H1 (cell line): ENCODE measurements around the gene PAIP2. TPM values are rescaled to one million over a fixed set of nuclear protein-coding genes. Genes with fewer than 3 reads are reported as not detected.

Experiments
- BCL11A ChIP-seq, 2 experiments: IDR thresholded peaks; one replicate each; pipeline ENCODE4 v1.6.1; 2011; ENCODE audit warnings: low read depth in 2 of 2, low read length in 2 of 2, mild to moderate bottlenecking in 2 of 2
- CBX8 ChIP-seq: fragments of 300-800, 300-1000 bp; sonication (generic); IDR thresholded peaks from 2 replicates; pipeline ENCODE4 v1.7.1; 2016; ENCODE audit warnings: low read depth, low read length, borderline replicate concordance
- CHD1 ChIP-seq: IDR thresholded peaks from 2 replicates; pipeline ENCODE4 v1.6.1; 2012; ENCODE audit warnings: low read depth, low read length, improper control_type of control experiment
- CREB1 ChIP-seq: IDR thresholded peaks from 2 replicates; pipeline ENCODE4 v1.6.1; 2012; ENCODE audit warnings: inconsistent platforms
- FOSL1 ChIP-seq: IDR thresholded peaks from 2 replicates; pipeline ENCODE4 v1.6.1; 2011; ENCODE audit warnings: mild to moderate bottlenecking, low read depth, low read length, moderate library complexity; ENCODE audit not compliant: insufficient read depth
- KDM4A ChIP-seq: IDR thresholded peaks from one replicate; pipeline ENCODE4 v1.7.1; 2012; ENCODE audit warnings: low read depth, mild to moderate bottlenecking, moderate library complexity, low read length, inconsistent platforms; ENCODE audit not compliant: severe bottlenecking
- MAX ChIP-seq: IDR thresholded peaks from 2 replicates; pipeline ENCODE4 v1.6.1; 2012; ENCODE audit warnings: inconsistent platforms
- NRF1 ChIP-seq: IDR thresholded peaks from 2 replicates; pipeline ENCODE4 v1.6.1; 2011; ENCODE audit warnings: mild to moderate bottlenecking, low read depth, low read length, improper control_type of control experiment
- PHF8 ChIP-seq: fragments of 200-600 bp; sonication (generic); conservative IDR thresholded peaks from 2 replicates; pipeline ENCODE4 v1.7.1; 2012; ENCODE audit warnings: low read depth, mild to moderate bottlenecking, inconsistent platforms, low read length, moderate library complexity
- RNF2 ChIP-seq: fragments of 200-900, 300-1000 bp; sonication (generic); IDR thresholded peaks from 2 replicates; pipeline ENCODE4 v1.7.1; 2016; ENCODE audit warnings: borderline replicate concordance, low read depth, mild to moderate bottlenecking, antibody characterized with exemption, low read length; ENCODE audit not compliant: poor library complexity, severe bottlenecking; ENCODE audit errors: missing control alignments
- SAP30 ChIP-seq: fragments of 300-600 bp; sonication (generic); IDR thresholded peaks from 2 replicates; pipeline ENCODE4 v1.7.1; 2012; ENCODE audit warnings: low read length, moderate library complexity, mild to moderate bottlenecking, inconsistent platforms; ENCODE audit not compliant: insufficient read depth, insufficient replicate concordance
- SIX5 ChIP-seq: IDR thresholded peaks from 2 replicates; pipeline ENCODE4 v1.6.1; 2011; ENCODE audit warnings: mild to moderate bottlenecking, low read depth, low read length
- SP2 ChIP-seq: IDR thresholded peaks from 2 replicates; pipeline ENCODE4 v1.6.1; 2012; ENCODE audit warnings: mild to moderate bottlenecking, low read length, inconsistent platforms
- SRF ChIP-seq: IDR thresholded peaks from 2 replicates; pipeline ENCODE4 v1.6.1; 2011; ENCODE audit warnings: mild to moderate bottlenecking, low read depth, low read length, moderate library complexity
- polyA plus RNA-seq, 7 experiments: library from polyadenylated mRNA; depleted of rRNA in 3 of 7; stranded (reverse) in 5 of 7; unstranded in 2 of 7; fragments of >200 nt in 5 of 7; fragments of 200-250 nt in 2 of 7; gene quantifications; 1 replicate in 5 of 7; 2 replicates in 1 of 7; 4 replicates in 1 of 7; pipeline versions ENCODE4 v1.2.1 to v1.2.3, GENCODE V29; 2011 to 2013; ENCODE audit warnings: missing spikeins in 2 of 7, mixed read lengths in 2 of 7
- total RNA-seq: library from RNA; stranded (reverse); fragmentation: NEBNext Ultra II Directional; extraction: Animal tissue kit (Norgen Biotek cat#: 25700); gene quantifications from 2 replicates; pipeline ENCODE4 v1.2.1, GENCODE V29; 2021
- TF ChIP-seq, protein P1 (sequence below), 3 experiments: IDR thresholded peaks; 1 replicate in 2 of 3; 2 replicates in 1 of 3; pipeline versions ENCODE4 v1.5.1 to v1.6.1; 2011; ENCODE audit warnings: low read length in 3 of 3, mild to moderate bottlenecking in 3 of 3, inconsistent platforms in 2 of 3, low read depth in 1 of 3, moderate library complexity in 1 of 3; ENCODE audit not compliant: insufficient read depth in 1 of 3; ENCODE audit errors: control extremely low read depth in 1 of 3
- TF ChIP-seq, protein P2 (sequence below): IDR thresholded peaks from 2 replicates; pipeline ENCODE4 v1.6.1; 2012; ENCODE audit warnings: inconsistent platforms
- TF ChIP-seq, protein P3 (sequence below): IDR thresholded peaks from 2 replicates; pipeline ENCODE4 v1.6.1; 2012; ENCODE audit warnings: low read length, inconsistent platforms

The PAIP2 gene
- total and polyA plus RNA-seq, 2 of the 8 experiments (the other 6 are each of a cell fraction or from before 2014, with no cell fraction given), result 87.6 to 162 TPM

GRCh38 chr5:139394123-139394653 lies 52.5 kb downstream of the PAIP2 start (continued):
- TF ChIP-seq SP2, result no peak
- no peak for TF ChIP-seq CHD1
- peak; percentile 56 for TF ChIP-seq MAX
- TF ChIP-seq SIX5, result no peak
- TF ChIP-seq, protein P1, sequence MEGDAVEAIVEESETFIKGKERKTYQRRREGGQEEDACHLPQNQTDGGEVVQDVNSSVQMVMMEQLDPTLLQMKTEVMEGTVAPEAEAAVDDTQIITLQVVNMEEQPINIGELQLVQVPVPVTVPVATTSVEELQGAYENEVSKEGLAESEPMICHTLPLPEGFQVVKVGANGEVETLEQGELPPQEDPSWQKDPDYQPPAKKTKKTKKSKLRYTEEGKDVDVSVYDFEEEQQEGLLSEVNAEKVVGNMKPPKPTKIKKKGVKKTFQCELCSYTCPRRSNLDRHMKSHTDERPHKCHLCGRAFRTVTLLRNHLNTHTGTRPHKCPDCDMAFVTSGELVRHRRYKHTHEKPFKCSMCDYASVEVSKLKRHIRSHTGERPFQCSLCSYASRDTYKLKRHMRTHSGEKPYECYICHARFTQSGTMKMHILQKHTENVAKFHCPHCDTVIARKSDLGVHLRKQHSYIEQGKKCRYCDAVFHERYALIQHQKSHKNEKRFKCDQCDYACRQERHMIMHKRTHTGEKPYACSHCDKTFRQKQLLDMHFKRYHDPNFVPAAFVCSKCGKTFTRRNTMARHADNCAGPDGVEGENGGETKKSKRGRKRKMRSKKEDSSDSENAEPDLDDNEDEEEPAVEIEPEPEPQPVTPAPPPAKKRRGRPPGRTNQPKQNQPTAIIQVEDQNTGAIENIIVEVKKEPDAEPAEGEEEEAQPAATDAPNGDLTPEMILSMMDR (IDR thresholded peaks at IDR 0.05; ENCODE audit: control extremely low read depth in 1 of 3, insufficient read depth in 1 of 3, low read depth in 1 of 3, low read length in 3 of 3), result peak in 2 of 3 experiments; percentile 50 to 84; a peak in 3 of 4 replicates
- TF ChIP-seq FOSL1, result no peak
- no peak for TF ChIP-seq CBX8
- TF ChIP-seq SRF, result no peak
- TF ChIP-seq, protein P2, sequence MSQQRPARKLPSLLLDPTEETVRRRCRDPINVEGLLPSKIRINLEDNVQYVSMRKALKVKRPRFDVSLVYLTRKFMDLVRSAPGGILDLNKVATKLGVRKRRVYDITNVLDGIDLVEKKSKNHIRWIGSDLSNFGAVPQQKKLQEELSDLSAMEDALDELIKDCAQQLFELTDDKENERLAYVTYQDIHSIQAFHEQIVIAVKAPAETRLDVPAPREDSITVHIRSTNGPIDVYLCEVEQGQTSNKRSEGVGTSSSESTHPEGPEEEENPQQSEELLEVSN, result peak; percentile 56; the same call in 1 of the 2 replicates
- TF ChIP-seq RNF2, result peak; percentile 6
- TF ChIP-seq BCL11A (IDR thresholded peaks at IDR 0.05; ENCODE audit: low read depth in 2 of 2, low read length in 2 of 2), result no peak
- TF ChIP-seq KDM4A, result peak; percentile 23
- TF ChIP-seq CREB1, result no peak
- TF ChIP-seq NRF1, result 0 out of 2 replicates have a peak, but pooled peaks have one; percentile 23
- TF ChIP-seq SAP30, result no peak
- no peak for TF ChIP-seq PHF8
- TF ChIP-seq, protein P3, sequence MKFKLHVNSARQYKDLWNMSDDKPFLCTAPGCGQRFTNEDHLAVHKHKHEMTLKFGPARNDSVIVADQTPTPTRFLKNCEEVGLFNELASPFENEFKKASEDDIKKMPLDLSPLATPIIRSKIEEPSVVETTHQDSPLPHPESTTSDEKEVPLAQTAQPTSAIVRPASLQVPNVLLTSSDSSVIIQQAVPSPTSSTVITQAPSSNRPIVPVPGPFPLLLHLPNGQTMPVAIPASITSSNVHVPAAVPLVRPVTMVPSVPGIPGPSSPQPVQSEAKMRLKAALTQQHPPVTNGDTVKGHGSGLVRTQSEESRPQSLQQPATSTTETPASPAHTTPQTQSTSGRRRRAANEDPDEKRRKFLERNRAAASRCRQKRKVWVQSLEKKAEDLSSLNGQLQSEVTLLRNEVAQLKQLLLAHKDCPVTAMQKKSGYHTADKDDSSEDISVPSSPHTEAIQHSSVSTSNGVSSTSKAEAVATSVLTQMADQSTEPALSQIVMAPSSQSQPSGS, result no peak
